HG03575 (cell line): Measurements from ENCODE around the gene EEFSEC.
"Not testable (repeated sequence)": the region's sequence is repeated elsewhere in the genome, so short reads cannot be mapped to it uniquely, and the experiment has no call there.

Experiments
- ATAC-seq: cut with Tn5 transposase; IDR thresholded peaks from one replicate; pipeline ENCODE4 v1.9.1; 2021; ENCODE audit not compliant: unreplicated experiment, insufficient number of reproducible peaks, low FRiP score; ENCODE audit errors: extremely low read depth

EEFSEC gene

DNA sequence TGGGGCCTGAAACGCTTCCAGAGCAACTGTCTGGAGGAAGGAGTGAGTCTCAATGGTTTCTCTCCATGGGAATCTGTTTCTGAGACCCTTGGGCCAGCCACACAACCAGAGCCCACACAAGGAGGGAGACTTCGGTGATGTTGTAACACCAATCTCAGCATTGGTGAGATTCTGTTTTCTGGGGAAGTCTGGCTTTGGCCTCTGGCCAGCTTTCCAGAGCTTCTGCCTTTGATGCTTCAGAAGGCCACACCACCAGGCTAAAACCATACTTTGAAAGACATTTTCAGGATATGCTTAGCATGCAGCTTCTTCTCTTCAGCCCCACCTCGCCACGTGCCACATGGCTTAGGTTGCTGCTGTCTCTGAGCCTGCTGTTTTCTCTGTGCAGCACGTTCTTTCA, 3.6 kb upstream of the EEFSEC start:
- no peak for ATAC-seq

GRCh38 chr3:128151758-128152274, 1.5 kb upstream of the EEFSEC start:
- no peak for ATAC-seq

GRCh38 chr3:128152419-128153155, 694 bp upstream of the EEFSEC start:
- ATAC-seq = no peak

GRCh38 chr3:128154354-128154753, 1.1 kb downstream of the EEFSEC start:
- ATAC-seq = not testable (repeated sequence)

- no peak for ATAC-seq
Observed at GRCh38 chr3:128155616-128156360, 2.5 kb downstream of the EEFSEC start.

- no peak for ATAC-seq
Observed at GRCh38 chr3:128160661-128161060, 7.4 kb downstream of the EEFSEC start.

- no peak for ATAC-seq
Observed at GRCh38 chr3:128163432-128163831, 10.2 kb downstream of the EEFSEC start.

DNA sequence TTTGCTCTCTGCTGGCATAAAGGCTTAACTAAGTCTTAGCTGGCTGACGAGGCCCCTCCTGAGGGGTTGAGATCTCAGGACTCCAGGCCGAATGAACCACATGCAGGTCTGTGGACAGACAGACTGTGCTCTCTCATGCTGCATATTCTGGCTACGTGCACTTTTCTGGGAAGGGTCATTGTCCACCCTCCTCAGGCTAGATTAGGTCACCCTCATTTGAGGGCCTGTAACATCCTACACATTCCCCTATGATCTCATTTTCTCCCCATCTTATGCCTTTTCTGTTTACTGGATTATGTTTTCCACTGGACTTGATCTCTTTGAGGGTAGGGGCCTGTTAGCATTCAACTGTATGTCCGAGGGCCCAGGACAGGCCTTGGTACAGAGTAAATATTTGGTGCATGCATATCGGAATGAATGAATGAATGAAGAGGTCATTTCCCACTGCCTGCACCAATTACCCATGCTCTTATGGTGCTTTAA, 13.7 kb downstream of the EEFSEC start:
- no peak for ATAC-seq

GRCh38 chr3:128167646-128167972, 14.3 kb downstream of the EEFSEC start:
- ATAC-seq = no peak

DNA sequence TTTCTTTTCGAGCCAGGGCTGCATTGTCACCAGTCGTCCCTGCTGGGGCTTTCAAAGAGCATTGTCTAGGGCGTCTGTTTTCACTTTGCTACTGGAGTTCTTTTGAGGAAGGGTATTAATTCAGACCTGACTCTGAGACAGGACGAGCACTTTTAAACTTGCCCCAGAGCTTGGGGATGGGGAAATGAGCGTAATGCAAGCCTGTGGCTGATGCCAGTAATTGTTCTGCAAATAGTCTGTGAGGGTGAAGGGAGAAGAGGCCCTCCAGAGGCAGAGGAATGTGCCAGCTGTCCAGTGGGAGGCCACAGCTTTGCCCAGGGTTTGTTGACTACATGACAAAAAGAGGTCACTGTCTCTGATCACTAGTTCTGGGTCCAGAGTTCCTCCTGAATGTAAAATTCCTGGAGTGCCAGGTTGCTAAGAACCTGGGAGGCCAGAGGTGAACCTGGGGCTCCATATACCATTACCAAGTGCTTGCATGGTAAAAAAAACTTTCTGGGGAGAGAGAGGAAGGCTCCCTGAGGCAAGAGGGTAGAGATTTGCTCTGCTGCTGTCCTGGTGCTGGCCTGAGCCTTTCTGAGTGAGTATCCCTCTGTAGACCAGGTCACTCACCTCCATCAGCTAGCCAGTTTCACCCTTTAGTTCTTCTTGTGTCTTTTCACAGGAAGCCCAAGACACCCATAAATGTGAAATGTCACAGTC, 14.8 kb downstream of the EEFSEC start:
- no peak for ATAC-seq

- ATAC-seq = no peak
Observed at GRCh38 chr3:128168836-128169235, 15.6 kb downstream of the EEFSEC start.

GRCh38 chr3:128170866-128171516, 17.7 kb downstream of the EEFSEC start:
- ATAC-seq = no peak

- ATAC-seq = no peak
Observed at GRCh38 chr3:128173200-128173599, 19.9 kb downstream of the EEFSEC start.

DNA sequence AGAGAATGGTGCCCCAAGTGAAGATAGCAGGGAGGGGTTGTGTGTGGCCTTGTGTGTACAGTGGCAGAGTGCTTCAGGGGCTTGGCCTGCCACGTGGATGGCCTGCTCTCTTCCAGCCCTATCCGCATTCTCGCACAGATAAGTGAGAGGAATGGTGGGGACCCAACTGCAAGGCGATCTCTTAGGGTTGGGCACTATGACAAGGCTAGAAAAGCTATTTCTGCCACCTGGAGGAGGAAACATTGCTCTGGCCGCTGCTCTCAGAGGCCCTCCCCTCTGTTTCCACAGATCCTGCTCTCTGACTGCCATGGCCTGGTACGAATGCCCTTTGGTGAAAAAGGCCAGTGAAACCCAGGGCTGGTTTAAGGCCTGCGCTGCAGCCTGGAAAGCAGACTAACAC, 20.6 kb downstream of the EEFSEC start:
- no peak for ATAC-seq

- no peak for ATAC-seq
Observed at GRCh38 chr3:128174675-128175590, 21.7 kb downstream of the EEFSEC start.

DNA sequence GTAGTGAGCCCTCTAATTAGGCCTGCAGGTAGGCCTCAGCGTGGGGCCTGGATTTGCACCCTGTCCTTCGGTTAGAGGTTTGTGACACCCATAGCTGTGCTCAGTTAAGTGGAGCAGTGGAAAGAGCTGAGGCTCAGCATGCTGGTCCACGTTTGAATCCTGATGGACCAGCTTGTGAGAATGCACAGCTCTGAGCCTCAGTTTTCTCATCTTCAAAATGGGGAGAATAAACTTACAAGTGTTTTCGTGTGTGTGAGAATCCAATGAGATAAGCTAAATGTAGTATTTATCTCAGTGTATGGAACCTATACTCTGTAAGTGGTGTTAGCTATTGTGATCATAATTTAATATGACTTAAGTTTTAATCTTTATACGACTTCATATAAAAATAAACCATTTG, 22.5 kb downstream of the EEFSEC start:
- no peak for ATAC-seq

GRCh38 chr3:128176276-128176833, 23.1 kb downstream of the EEFSEC start:
- ATAC-seq = no peak

- no peak for ATAC-seq
Observed at GRCh38 chr3:128177865-128178264, 24.6 kb downstream of the EEFSEC start.
